GM18498 (cell line): ENCODE data around the gene ASTL.

Experiments used
- ATAC-seq: cut with Tn5 transposase; IDR thresholded peaks from one replicate; pipeline ENCODE4 v1.9.1; 2021; ENCODE audit warnings: mild to moderate bottlenecking, moderate library complexity; ENCODE audit not compliant: unreplicated experiment

Gene ASTL

DNA sequence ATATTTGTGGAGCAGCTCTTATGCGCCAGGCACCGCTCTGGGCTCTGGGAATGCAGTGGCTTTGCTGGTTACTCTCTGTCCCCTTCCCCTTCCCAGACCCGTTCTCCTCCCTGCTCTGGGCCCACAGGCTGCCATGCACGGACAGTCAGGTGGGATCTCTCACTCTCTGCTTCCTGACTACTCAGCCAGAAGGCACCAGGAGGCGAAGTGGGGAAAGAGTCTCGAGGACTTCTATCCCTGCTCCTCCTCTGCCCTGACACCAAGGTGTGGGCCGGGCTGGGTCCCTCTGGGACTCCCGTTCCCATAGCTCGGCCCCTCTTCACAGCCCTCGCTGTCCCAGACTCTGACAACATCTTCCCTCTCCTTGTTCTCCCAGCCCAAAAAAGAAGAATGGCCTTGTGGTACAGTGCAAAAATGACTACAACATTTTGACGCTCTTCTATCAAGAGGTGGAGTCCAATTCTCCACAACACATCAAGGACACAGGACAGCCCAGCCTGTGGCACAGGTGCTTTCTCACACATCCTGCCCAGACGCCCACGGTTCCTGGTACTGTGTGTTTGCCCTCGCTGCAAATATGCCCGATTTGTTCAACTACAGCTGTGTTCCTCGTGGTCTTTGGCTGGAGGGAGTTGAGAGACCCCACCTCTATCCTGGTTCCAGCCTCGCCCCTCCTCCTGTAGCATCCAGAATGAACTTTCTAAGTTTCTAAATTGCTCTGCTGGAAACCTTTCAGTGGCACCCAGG, 21.0 kb upstream of the ASTL start:
- no peak for ATAC-seq

DNA sequence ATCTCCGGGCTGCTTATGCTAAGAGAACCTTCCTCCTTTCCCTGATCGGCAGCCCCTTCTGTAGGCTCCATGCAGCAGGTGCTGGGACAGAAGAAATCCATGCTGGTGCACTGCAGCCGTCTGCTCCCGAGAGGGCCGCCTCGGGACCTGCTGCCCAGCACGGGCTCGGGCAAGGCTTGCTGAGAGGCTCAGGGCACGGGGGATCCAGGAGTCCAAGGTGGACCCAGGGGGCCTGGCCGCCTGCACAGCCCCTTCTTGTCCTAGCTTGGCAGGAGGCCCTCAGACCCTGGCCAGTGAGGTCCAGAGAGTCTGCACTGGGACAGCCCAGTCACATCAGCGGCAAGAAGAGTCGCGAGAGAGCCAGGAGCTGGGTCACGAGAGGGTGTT, 20.2 kb upstream of the ASTL start:
- no peak for ATAC-seq

DNA sequence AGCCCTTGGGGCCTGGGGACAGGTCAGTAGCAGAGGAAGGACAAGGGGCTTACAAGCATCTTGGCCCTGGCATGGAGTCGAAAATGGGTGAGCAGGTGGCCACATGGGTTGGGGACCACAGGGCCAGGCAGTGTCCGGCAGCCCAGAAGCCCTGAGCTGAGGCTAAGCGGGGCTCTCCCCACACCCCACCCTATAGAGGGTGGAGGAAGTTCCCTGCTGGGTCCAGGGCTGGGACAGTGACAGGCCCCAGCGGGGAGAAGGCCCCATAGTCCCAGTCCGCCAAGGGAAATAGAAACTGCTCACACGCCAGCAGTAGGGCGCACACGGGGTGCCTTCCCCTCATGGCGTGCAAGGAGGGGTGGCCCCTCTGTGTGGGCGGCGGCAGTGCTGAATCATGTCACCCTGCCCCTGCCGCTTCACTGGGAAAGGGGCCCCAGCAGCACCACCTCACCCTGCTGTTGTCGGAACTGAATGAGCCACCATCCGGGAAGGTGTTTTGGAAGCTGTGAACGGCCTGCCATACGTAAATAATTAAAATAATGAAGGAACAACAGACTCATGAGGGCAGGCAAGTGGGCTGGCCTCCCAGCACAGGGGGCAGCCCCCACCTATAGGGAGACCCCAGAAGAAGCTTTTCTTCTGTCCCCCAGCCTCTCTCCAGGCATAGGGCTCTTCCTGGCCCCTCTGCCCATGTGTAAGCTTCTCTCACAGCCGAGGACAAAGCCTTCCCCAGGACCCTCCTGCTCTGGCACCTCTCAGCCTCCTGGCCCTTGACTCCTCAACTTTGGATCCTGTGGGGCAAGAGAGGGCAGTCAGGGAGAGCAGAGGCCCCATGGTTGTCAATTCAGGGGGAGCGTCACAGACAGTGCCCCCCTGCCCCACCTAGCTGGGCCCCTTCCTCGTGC, 19.6 kb upstream of the ASTL start:
- ATAC-seq: peak; percentile 65

DNA sequence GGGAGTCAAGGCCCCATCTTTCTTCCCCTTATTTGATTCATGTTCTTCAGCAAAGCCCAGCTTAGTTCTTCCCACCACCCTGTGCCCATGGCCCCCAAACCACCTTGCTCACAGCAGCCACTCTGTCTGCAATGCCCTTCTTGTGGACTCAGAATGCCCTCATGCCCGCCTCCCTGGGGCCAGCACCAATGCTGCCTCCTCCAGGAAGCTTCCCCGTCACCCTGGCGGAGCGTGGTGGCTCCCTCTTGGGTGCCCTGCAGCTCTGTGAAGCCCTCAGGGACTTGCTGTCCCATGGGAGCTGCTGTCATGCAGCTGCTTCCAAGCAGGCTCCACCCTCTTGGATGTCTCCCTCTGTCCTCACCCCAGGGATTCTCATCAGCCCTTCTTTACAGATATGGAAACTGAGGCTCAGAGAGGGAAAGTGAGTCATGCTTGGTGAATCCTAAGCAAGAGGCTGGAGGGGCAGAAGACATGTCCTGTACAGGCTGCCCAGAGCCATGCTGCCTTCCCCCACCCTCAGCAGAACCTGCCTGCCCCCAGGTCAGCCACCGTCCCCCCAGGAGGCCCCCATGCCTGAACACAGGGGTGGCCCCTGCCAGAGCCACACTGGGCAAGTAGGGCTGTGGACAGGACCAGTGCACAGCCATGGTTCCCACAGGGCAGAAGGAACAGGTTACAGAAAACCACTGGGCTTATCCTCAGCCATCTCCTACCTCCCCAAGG, 18.8 kb upstream of the ASTL start:
- peak; percentile 37 for ATAC-seq

DNA sequence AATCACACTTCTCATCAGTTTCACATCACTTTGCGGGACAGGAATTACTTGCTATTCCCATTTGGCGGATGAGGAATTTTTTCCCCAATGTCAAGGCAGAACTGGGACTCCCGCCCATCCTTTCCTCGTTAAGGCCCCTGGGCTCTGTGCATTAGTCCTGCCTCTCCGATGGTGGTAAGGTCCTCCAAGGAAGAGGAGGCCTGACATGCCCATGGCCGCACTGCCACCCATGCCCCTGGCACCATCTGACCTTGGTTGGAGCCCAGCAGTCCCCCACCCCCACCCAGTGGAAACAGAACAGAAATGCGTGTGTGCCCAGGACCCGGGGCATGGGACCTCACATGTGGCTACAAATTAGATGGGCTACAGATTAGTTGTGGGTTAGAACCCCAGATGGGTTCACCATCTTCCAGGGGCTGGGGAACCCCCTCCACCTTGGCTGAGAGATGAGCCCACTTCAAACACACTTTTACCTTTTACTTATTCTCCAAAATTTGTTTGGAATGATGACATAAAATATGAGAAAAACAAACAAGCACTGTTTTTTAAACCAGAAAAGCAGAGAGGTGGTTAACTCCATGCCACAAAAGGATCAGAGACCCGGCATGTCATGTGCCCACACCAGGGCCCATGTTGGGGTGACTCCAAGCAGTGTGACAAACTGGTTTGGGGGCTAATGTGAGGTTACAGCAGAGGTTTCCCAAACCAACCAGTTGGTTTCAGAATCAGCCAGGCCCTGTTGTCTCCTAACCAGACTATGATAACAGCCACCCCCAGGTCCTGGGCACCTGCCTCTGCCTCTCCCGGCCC, 17.9 kb upstream of the ASTL start:
- no peak for ATAC-seq

DNA sequence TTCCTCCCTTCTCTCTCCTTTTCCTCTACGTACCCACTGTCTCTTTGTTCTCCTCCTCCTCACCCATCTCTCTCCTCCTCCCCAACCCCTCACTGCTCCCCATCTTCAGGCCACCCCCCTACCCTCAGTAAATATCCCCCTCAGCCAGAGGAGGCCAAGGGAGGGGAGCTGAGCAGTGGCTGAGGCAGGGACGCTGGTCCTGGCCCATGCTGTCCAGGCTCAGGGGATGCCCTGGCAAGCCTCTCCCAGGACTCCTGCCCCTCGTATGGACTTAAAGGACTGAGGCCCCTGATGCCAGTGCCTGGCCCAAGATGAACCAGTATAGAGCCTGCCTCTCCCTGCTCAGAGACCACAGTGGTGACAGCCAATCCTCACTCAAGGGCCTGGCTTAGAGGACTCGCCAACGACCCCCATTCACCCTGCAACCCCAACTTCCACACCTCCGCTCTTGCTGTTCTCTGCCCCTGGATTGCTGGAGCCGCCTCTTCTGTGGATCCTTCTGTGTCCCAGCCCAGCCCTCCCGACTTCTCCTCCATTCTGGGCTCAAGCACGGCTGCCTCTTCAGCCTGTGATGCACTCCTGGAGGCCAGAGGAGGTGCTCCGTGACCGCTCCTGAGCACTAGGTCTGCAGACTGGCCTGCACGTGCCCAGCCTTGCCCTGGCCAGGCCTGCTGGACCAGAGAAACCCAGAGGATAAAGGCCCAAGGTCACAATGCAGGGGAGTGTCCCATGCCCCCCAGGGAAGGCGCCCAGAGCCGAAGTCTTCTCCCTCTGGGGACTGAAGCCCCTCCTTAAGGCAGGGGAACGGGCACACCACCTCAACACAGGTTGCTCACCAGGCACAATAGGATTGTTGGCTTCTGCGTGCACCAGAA, 16.4 kb upstream of the ASTL start:
- ATAC-seq: no peak

DNA sequence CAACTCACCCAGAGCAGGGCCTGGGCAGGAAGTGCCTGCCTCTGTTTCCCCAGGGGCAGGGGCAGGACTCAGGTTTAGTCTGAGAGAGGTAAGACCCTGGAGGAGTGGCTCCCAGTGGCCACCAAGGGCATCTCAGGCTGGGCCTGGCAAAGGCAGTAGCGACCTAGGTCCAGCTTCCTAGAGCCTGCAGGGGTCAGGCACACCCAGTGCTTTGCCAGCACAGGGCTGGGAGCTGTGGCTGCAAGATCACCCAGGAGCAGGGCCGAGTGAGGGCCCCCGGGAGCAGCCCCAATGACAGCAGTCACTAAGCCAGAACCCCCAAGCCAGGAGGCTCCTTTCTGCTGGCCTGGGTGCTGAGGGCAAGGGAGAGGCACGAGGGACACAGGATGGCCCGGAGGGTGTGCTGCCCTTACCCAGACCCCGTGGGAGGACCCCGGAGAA, 15.7 kb upstream of the ASTL start:
- ATAC-seq: no peak

DNA sequence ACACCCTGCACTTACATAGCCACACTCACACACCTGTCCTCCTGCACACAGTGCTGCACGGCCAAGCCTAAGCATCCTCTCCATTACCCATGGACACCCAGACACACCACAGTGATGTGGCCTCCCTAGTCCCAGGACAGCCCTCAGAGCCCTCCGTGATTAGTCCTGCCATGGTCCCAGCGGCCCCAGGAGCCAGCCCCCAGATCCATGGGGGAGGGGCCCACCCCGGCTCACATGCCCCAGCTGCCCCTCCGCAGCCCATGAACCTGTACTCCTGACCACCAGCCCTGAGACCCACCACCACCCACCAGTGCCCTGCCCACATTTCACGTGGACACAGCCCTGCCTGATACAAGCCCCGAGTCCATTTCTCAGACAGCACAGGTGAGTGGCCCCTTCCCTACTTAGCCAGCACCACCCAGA, 15.0 kb upstream of the ASTL start:
- ATAC-seq: no peak

DNA sequence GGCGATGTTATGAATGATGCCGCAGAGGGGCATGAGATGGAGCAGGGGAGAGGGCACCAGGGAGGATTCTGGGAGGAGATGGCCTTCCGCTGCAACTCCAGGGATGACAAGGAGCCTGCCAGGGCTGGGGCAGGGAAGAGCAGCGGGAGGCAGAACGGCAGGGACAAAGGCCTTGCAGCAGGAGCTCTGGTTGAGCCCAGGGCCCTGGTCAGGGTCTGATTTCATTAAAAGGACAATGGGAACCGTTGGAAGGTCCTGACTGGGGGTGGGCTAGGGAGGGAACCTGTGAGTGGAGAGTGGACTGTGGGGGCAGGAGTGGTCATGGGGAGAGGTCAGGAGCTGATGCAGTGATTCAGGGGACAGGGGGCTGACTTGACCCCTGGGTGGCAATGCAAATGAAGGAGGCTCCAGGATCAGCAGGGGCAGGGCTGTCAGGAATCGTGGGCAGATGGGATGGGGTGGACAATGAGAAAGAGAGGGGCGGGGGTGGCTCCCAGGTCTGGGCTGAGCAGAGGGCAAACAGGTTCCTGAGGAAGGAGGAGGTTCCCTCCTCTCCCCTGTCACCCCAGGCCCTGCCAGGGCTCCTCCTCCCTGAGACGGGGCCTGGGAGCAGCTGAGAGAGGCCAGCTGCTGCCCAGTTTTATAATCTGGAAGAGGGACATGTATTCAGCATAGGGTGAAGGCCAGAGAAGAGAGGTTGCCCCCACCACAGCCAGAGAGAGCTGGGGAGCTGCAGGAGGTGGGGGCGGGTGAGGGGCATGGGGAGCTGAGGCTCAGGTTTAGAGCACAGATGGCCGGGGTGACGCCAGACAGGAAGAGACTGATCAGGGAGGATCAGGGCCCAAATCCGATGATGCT, 14.2 kb upstream of the ASTL start:
- ATAC-seq: no peak

DNA sequence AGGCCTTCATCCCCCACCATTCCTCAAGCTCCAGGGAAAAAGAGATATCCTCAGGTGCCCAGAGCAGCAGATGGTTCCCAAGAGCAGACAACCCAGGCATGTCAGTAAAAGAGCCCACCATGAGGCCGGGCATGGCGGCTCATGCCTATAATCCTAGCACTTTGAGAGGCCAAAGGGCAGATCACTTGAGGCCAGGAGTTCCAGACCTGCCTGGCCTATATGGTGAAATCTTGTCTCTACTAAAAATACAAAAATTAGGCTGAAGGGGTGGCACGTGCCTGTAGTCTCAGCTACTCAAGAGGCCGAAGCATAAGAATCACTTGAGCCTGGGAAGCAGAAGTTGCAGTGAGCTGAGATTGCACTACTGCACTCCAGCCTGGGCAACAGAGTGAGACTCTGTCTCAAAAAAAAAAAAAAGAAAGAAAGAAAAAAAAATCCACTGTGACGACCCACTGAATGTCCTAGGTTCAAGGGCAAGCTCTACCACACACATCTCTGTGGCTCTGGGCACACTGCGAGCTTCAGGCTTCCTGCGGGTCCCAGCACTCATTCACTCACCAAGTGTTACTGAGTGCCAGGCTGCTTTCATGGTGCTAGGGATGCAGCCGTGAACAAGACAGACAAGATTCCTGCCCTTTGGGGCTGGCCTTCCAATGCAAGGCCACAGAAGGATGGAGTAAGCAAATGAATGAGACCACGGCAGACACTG, 13.4 kb upstream of the ASTL start:
- no peak for ATAC-seq

DNA sequence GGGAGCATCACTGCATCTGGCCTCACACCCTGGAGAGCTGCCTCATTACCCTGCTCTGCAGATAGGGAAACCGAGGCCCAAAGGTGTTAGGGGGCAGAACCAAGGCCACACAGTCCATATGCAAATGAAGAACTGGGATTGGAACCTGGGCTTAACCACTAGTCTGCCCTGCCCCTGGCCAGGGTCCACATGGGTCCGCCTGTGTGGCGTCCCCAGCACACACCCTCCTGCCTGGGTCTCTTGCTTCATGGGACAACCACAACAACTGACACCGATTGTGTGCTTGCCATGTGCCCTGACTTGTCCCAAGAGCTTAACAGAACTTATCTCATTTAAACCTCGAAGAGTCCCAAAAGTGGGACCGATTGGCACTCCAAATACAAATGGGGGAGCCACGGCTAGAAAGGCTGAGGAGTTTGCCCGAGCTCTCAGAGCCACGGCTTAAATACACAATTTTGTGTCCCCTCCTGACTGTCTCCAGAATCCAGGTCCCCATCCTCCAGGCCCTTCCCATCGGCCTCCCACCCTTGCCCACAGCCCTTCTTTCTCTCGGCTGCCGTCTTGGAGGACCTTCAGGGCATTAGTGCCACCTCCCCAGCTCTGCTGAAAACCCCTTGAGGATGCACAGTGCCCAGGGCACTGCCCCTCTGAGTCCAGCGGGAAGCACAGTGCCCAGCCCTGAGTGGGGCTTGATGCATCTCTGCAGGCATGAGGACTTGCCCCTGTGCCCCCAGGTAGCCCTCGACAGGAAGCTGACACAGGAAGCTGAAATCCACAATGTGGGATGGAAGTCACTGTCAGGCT, 12.7 kb upstream of the ASTL start:
- no peak for ATAC-seq

DNA sequence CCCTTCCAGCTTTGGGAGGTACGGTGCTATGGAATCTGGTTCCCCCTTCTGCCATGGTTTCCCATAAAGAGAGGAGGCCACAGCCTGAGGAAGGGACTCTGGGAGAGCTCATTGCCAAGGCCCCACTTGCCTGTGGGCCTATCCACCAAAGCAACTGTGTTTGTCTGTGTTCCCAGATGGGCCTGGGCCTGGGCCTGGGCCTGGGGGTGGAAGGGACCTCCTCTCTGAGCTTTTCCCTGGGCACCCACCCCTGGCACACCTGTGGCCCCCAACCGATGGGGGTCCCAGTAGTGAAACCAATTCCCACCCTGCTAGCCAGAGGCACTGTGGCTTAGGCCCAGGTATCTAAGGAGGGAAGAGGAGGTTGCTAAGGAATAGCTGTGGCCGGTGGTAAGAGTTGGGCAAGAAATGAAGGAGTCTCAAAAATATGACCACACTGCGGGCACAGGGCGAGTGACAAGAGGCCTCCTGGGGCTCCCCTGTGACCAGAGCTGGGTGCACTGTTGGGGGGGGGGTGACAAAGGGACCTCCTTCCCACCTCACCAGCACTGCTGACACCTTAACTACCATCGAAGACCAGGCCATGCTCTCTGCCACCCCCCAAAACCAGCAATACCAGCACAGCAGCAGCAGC, 11.8 kb upstream of the ASTL start:
- ATAC-seq: no peak

DNA sequence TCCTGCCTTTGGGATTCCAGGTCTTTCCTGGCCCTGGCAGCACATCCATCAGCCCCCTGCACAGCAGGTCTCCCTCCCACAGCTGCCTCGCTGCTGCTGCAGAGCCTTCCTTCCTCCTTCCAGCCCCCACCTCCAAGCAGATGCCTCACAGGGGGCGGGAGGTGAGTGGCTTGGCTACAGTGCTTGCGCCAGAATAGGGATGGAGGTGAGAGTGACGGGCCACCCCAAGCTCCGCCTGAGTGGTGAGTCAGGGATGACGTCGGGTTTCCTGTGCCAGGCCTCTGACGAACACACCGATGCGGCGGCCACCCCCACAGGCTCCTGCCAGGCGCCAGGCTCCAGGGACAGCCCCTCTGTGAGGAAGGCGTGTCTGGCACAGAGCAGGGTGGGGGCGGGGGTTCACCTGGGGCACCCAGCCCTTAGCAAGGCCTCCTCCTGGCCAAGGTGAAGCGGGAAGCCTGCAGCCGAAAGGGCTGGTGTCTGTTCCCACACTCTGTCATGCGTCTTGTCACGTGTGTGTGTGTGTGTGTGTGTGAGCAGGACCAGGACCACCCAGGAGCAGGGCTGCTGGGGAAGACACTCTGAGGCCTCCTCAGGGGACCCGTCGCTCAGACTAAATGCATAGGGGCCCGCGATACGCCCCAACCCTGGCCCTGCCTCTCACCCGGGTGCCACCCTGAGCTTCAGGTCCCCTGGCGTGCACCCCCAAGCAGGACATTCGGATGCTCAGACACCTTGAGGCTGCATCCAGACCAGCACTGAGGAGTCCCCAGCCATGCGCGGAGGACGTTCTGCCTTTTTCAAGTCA, 10.3 kb upstream of the ASTL start:
- peak; percentile 36 for ATAC-seq

DNA sequence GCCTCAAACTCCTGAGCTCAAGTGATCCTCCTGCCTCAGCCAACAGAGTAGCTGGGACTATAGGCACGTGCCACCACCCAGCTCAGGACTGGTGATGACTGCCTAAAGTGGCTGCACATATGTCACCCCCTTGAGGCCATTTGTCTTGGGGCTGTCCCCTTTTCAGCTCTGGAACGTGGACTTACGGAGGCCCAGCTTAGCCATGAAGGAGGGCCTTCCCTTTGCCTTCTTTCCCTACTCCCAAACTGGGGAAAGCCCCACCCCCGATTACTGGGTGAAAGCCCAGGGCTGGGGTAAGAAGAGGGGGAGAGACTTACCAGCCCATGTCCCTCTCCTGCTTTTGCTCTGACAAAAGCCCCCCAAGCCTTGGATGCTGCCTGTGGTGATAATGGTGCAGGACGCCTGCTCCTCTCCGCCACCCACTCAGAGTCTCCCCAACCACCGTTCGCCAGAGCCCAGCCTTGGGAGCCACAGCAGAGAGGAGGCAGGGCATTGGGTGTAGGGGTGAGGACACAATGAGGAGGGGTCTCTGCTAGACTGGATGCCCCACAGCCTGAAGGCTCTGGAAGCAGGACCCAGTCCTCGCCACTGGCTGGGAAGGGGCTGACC, 9.4 kb upstream of the ASTL start:
- ATAC-seq: no peak

DNA sequence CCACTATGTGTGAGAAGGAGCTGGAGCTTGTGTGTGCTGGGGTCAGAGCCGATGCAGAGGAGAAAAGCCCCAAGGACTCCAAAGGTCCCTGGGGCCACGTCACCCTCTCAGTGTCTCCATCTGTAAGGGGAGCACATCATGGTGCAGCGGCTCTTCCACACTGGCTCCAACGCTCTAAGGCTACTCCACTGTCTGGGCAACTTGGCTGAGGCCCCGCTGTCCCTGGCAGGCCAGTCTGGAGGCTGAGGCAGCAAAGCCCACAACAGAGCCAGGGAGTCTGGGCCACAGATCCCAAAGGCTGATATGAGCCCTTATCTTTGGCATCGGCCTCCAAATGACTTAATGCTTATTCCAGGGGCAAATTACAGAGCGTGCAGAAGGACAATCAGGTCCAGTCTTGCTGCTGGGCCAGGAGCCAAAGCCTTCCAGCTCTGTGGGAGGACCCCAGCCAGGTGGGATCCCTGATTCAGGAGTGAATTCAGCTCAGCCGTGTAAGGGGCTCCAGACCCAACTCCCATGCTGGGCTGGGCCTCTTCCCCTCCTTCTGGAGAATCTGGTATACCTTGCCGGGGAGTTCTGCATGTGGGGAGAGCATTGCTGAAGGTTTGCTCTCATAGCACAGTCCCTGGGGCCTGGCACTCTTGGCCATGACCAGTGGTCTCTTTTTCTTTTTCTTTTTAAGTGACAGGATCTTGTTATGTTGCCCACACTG, 8.7 kb upstream of the ASTL start:
- no peak for ATAC-seq
